ENCODE data around the gene NMB.

NMB gene

GRCh38 chr15:84609818-84610525, 48.0 kb downstream of the NMB start:
- DNase-seq, result no peak

DNA sequence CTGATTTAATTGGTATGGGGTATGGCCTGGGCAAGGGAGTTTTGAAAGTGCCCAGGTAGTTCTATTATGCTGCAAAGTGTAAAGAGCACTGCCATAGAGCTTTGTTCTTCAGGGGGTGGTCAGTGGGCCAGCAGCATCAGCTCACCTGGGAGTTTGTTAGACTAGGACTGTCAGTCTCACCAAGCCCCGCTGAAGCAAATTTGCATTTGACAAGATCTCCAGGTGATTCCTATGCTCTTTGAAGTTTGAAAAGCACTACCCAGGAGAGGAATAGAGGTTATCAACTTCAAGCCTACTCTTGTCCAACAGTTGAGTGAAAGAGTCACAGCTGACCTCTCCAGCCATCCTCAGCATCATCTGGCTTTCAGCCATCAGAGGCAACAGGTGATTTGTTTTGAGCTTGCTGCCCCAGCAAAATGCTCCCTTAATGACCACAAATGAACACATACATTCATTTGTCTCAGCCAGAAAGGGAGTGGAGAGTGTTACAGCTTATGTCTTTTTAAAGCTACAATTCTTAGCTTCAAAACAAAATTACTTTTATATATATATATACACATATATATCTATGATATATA, 49.2 kb downstream of the NMB start:
- DNase-seq, result no peak

DNA sequence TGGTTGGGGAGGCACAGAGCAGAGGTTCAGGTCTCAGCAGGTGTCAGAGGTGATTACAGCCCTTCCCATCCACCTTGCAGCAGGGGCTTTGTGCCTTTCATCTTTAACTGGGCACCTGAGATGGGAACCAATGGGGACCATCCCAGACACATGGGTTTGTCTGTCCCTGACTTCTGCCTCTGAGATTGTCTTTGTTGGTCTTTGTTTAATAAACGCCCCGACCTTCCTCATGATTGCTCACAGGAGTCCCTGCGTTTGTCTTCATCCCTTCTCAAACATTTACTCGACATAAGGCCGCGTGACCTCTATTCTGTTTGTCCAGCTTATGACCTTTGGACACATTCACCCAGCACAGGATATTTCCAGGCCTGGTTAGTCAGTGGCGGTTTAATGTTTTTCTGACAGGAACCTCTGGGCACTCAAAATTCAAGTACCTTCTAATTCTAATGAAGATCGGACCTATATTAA, 51.3 kb downstream of the NMB start:
- no peak for DNase-seq

GRCh38 chr15:84605554-84605882, 52.5 kb downstream of the NMB start:
- no peak for DNase-seq
